ENCODE results near the gene PHRF1. TPM values are rescaled to one million over a fixed set of nuclear protein-coding genes. Genes with fewer than 3 reads are reported as not detected.
"Not testable (repeated sequence)": the region's sequence is repeated elsewhere in the genome, so short reads cannot be mapped to it uniquely, and the experiment has no call there.

Gene PHRF1
- total RNA-seq, 1 donor: 29.4 TPM

GRCh38 chr11:641806-642370 lies 65.6 kb downstream of the PHRF1 start:
- H3K4me3 ChIP-seq (ENCODE audit: low read depth, low read length): no peak overlapping the region
- no peak for TF ChIP-seq CTCF (IDR thresholded peaks at IDR 0.05; ENCODE audit: insufficient read depth, low read depth, low read length)
- no peak for DNase-seq (ENCODE audit: low read depth)

- DNase-seq (ENCODE audit: low read depth): no peak
- no peak for TF ChIP-seq CTCF (IDR thresholded peaks at IDR 0.05; ENCODE audit: insufficient read depth, low read depth, low read length)
- H3K4me3 ChIP-seq (ENCODE audit: low read depth, low read length): no peak overlapping the region
Observed at GRCh38 chr11:643366-643765, 67.1 kb downstream of the PHRF1 start.

GRCh38 chr11:643849-644738 lies 67.8 kb downstream of the PHRF1 start:
- no peak for TF ChIP-seq CTCF (IDR thresholded peaks at IDR 0.05; ENCODE audit: insufficient read depth, low read depth, low read length)
- DNase-seq (ENCODE audit: low read depth): no peak
- H3K4me3 ChIP-seq (ENCODE audit: low read depth, low read length): no peak overlapping the region

- DNase-seq (ENCODE audit: low read depth): no peak
- no peak overlapping the region for H3K4me3 ChIP-seq (ENCODE audit: low read depth, low read length)
- TF ChIP-seq CTCF (IDR thresholded peaks at IDR 0.05; ENCODE audit: insufficient read depth, low read depth, low read length): no peak
Observed at GRCh38 chr11:645536-645935, 69.3 kb downstream of the PHRF1 start.

- no peak overlapping the region for H3K4me3 ChIP-seq (ENCODE audit: low read depth, low read length)
- no peak for TF ChIP-seq CTCF (IDR thresholded peaks at IDR 0.05; ENCODE audit: insufficient read depth, low read depth, low read length)
- no peak for DNase-seq (ENCODE audit: low read depth)
Observed at GRCh38 chr11:646214-646613, 69.9 kb downstream of the PHRF1 start.

- H3K4me3 ChIP-seq (ENCODE audit: low read depth, low read length); DNase-seq (ENCODE audit: low read depth): not testable (repeated sequence)
Observed at GRCh38 chr11:647672-648158, 71.4 kb downstream of the PHRF1 start.

- no peak for DNase-seq (ENCODE audit: low read depth)
- H3K4me3 ChIP-seq (ENCODE audit: low read depth, low read length): no peak overlapping the region
- TF ChIP-seq CTCF (IDR thresholded peaks at IDR 0.05; ENCODE audit: insufficient read depth, low read depth, low read length): no peak
Observed at GRCh38 chr11:650482-650881, 74.2 kb downstream of the PHRF1 start.

GRCh38 chr11:653136-653535 lies 76.9 kb downstream of the PHRF1 start:
- not testable (repeated sequence) for H3K4me3 ChIP-seq (ENCODE audit: low read depth, low read length); DNase-seq (ENCODE audit: low read depth)

All from fibroblast of villous mesenchyme (primary cell).